Calu3 (cell line): ENCODE results near the gene IGFL4. TPM values are rescaled to one million over a fixed set of nuclear protein-coding genes. Genes with fewer than 3 reads are reported as not detected.

Source experiments
- Bru-seq: library from RNA; stranded (reverse); fragments of 400-500 nt; gene quantifications from one replicate; lab custom pipeline; 2021; lab: Mats Ljungman, UMichigan
- BruChase-seq, 2 experiments: library from RNA; stranded (reverse); fragments of 400-500 nt; gene quantifications; one replicate each; lab custom pipeline; 2021; lab: Mats Ljungman, UMichigan
- BruUV-seq: library from RNA; stranded (reverse); fragments of 400-500 nt; replicated peaks from 2 replicates; lab custom pipeline; 2021; lab: Mats Ljungman, UMichigan
- CTCF ChIA-PET: fragments of 300-600 bp; sonication (Branson Sonifier 250); formaldehyde crosslinking; loops from one replicate; lab custom pipeline; 2022; ENCODE audit warnings: antibody characterized with exemption; lab: Charles Lee
- DNase-seq: peaks from one replicate; pipeline ENCODE4 v3.0.0; 2022
- H3K27ac Mint-ChIP-seq: one replicate; pipeline ENCODE4 v1.8.0; 2022; ENCODE audit warnings: mixed read lengths; ENCODE audit not compliant: unreplicated experiment
- H3K27me3 Mint-ChIP-seq: one replicate; pipeline ENCODE4 v1.8.0; 2022; ENCODE audit warnings: mixed read lengths; ENCODE audit not compliant: unreplicated experiment
- H3K36me3 Mint-ChIP-seq: one replicate; pipeline ENCODE4 v1.8.0; 2022; ENCODE audit warnings: mild to moderate bottlenecking, moderate library complexity, mixed read lengths; ENCODE audit not compliant: insufficient read depth, unreplicated experiment
- H3K4me1 Mint-ChIP-seq: one replicate; pipeline ENCODE4 v1.8.0; 2022; ENCODE audit warnings: mild to moderate bottlenecking, low read depth, mixed read lengths; ENCODE audit not compliant: unreplicated experiment
- H3K4me3 Mint-ChIP-seq: one replicate; pipeline ENCODE4 v1.8.0; 2022; ENCODE audit warnings: mild to moderate bottlenecking, low read depth, moderate library complexity, mixed read lengths; ENCODE audit not compliant: unreplicated experiment
- H3K9me3 Mint-ChIP-seq: one replicate; pipeline ENCODE4 v1.8.0; 2022; ENCODE audit warnings: low read depth, mixed read lengths; ENCODE audit not compliant: unreplicated experiment
- CTCF ChIP-seq: fragments of 200-600 bp; IDR thresholded peaks from one replicate; pipeline ENCODE4 v1.8.0; 2022; ENCODE audit warnings: antibody characterized with exemption; ENCODE audit not compliant: unreplicated experiment
- intact Hi-C: fragments of 100-400 bp; cut with micrococcal nuclease; formaldehyde crosslinking; loops from one replicate; pipeline ENCODE4 v1.10.0; 2022; ENCODE audit not compliant: unreplicated experiment
- long read RNA-seq: library from polyadenylated mRNA; stranded (forward); transcript quantifications from one replicate; pipeline ENCODE4 v2.0.0, GENCODE V29; 2022
- total RNA-seq: library from RNA; stranded (reverse); gene quantifications from 2 replicates; pipeline ENCODE4 v1.2.3, GENCODE V29; 2022

IGFL4 gene
- total RNA-seq (not detected in 2 replicates), Bru-seq, nascent RNA (not detected), BruChase-seq, experiment 1, labeled RNA remaining after a 6-hour chase (percentile 3 among the genes with signal in this experiment), BruChase-seq, experiment 2, labeled RNA remaining after a 2-hour chase (not detected)
- long read RNA-seq: 0 reads

- no TSS peak for BruUV-seq
- CTCF ChIA-PET: interaction anchor here (0.5 to 1.3 kb wide), 3 partner anchors 11 to 1220 kb away, joined by 3 read pairs; no protein-coding TSS in a partner anchor
- Mint-ChIP-seq H3K27ac (no peak within 1 kb of the TSS), H3K27me3 (peaks cover 85% of the 10 kb centered on the region), H3K36me3 (no peaks in the 10 kb centered on the region), H3K4me3 (no peak within 1 kb of the TSS), H3K9me3 (peaks cover 2% of the 10 kb centered on the region), H3K4me1 (peaks cover 9% of the 10 kb centered on the region)
- TF ChIP-seq CTCF: no peak
- intact Hi-C loops: no loop called here
- DNase-seq: no peak
Observed at GRCh38 chr19:46040952-46041500, at the start of gene IGFL4. IGFL4 (minus strand) TSS chr19:46041002; CDS start chr19:46040962, 40 bp downstream.

GRCh38 chr19:46090444-46090843 lies 49.6 kb upstream of the IGFL4 start:
- DNase-seq: no peak
- CTCF ChIA-PET: interaction anchor here (0.5 kb wide), 1 partner anchor 31 kb away, joined by 3 read pairs; no protein-coding TSS in a partner anchor
- Mint-ChIP-seq H3K27ac (no peak overlapping the region), H3K9me3 (no peaks in the 10 kb centered on the region), H3K36me3 (no peaks in the 10 kb centered on the region), H3K4me3 (no peak overlapping the region), H3K4me1 (no peaks in the 10 kb centered on the region), H3K27me3 (peaks cover 61% of the 10 kb centered on the region)
- TF ChIP-seq CTCF: no peak
- no TSS peak for BruUV-seq
- intact Hi-C loops: no loop called here

- Mint-ChIP-seq H3K9me3 (no peaks in the 10 kb centered on the region), H3K27me3 (peaks cover 71% of the 10 kb centered on the region), H3K4me1 (no peaks in the 10 kb centered on the region), H3K4me3 (no peak overlapping the region), H3K27ac (no peak overlapping the region), H3K36me3 (no peaks in the 10 kb centered on the region)
- no peak for TF ChIP-seq CTCF
- CTCF ChIA-PET: interaction anchor here (0.5 to 1.5 kb wide), 2 partner anchors 11 to 74 kb away, joined by 3 to 5 read pairs; no protein-coding TSS in a partner anchor
- DNase-seq: no peak
- intact Hi-C loops: no loop called here
- no TSS peak for BruUV-seq
Observed at GRCh38 chr19:46089432-46089831, 48.6 kb upstream of the IGFL4 start.

GRCh38 chr19:46088101-46088500 lies 47.3 kb upstream of the IGFL4 start:
- no TSS peak for BruUV-seq
- CTCF ChIA-PET: interaction anchor here (1.5 kb wide), 1 partner anchor 10 kb away, joined by 5 read pairs; no protein-coding TSS in a partner anchor
- H3K36me3 Mint-ChIP-seq: no peaks in the 10 kb centered on the region
- intact Hi-C loops: no loop called here
- no peaks in the 10 kb centered on the region for H3K9me3 Mint-ChIP-seq
- no peak overlapping the region for H3K27ac Mint-ChIP-seq
- no peak for TF ChIP-seq CTCF
- peaks cover 84% of the 10 kb centered on the region for H3K27me3 Mint-ChIP-seq
- no peak for DNase-seq
- no peaks in the 10 kb centered on the region for H3K4me1 Mint-ChIP-seq
- H3K4me3 Mint-ChIP-seq: no peak overlapping the region
